ENCODE results near the gene TMEM63C.

DNA sequence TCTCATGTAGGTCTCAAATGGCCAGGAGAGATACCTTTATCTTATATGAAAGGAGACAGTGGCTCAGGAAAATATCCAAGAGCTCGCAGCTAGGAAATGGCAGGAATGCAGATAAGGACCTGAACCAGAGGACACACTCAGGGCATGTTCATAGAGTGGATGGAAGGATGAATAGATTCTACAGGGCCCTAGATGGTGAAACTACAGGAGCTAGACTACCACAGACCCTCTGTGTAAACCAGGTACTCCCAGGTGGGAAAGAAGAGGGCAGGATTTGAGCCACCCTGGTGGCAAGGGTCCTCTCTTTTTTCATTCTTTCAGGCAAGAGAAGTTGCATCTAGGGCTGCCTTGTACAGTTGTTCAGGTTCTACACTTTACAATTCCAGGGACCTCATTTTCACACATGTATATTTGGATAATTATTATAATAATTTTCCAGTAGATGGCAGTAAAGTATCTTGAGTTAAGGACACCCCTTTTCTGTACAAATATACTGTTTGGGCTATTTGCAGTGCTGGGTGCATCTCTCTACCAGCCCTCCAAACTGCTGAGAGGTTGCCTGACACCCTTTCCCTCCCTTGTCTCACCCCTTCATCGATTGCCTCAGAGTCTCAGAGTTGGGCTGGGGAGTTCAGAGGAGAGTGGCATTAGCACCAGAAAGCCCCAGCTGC is 29.5 kb upstream of the TMEM63C start:
- TF ChIP-seq, protein P1, sequence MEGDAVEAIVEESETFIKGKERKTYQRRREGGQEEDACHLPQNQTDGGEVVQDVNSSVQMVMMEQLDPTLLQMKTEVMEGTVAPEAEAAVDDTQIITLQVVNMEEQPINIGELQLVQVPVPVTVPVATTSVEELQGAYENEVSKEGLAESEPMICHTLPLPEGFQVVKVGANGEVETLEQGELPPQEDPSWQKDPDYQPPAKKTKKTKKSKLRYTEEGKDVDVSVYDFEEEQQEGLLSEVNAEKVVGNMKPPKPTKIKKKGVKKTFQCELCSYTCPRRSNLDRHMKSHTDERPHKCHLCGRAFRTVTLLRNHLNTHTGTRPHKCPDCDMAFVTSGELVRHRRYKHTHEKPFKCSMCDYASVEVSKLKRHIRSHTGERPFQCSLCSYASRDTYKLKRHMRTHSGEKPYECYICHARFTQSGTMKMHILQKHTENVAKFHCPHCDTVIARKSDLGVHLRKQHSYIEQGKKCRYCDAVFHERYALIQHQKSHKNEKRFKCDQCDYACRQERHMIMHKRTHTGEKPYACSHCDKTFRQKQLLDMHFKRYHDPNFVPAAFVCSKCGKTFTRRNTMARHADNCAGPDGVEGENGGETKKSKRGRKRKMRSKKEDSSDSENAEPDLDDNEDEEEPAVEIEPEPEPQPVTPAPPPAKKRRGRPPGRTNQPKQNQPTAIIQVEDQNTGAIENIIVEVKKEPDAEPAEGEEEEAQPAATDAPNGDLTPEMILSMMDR (IDR thresholded peaks at IDR 0.05; ENCODE audit: insufficient read depth, low read length, poor library complexity, severe bottlenecking) = no peak
- TF ChIP-seq EZH2phosphoT487 (conservative IDR thresholded peaks at IDR 0.05; ENCODE audit: low read length) = no peak
